Tibial artery (tissue), 4 donors: ENCODE data around the gene CLCC1.
A peak's percentile ranks its signal among the peaks of the same experiment; 100 is the strongest.
"Not testable (repeated sequence)": the region's sequence is repeated elsewhere in the genome, so short reads cannot be mapped to it uniquely, and the experiment has no call there.

Experiments used
- DNase-seq, 2 donors: peaks; one replicate each; pipeline ENCODE4 v3.0.0-alpha.2; 2019
- H3K27ac ChIP-seq, 2 donors: fragments of 200-600 bp; sonication (generic) in 1 of 2; 1 replicate in 1 of 2; 2 replicates in 1 of 2; pipeline ENCODE4 v1.5.1; 2018 to 2019; ENCODE audit warnings: mild to moderate bottlenecking in 1 of 2
- H3K27me3 ChIP-seq, 2 donors: fragments of 200-600 bp; sonication (generic) in 1 of 2; one replicate each; pipeline versions ENCODE4 v1.5.1 to v1.6.0; 2016 to 2019
- H3K36me3 ChIP-seq, 3 donors: fragments of 200-600 bp; sonication (generic) in 2 of 3; one replicate each; pipeline ENCODE4 v1.5.1; 2016 to 2019; ENCODE audit warnings: mild to moderate bottlenecking in 2 of 3
- H3K4me1 ChIP-seq, 4 donors: fragments of 200-600 bp; sonication (generic) in 2 of 4; 1 replicate in 3 of 4; 2 replicates in 1 of 4; pipeline ENCODE4 v1.5.1; 2016 to 2019
- H3K4me3 ChIP-seq, 2 donors: fragments of 200-600 bp; sonication (generic) in 1 of 2; 1 replicate in 1 of 2; 2 replicates in 1 of 2; pipeline ENCODE4 v1.5.1; 2018 to 2019; ENCODE audit warnings: mild to moderate bottlenecking in 2 of 2
- H3K9me3 ChIP-seq, 3 donors: fragments of 200-600 bp; sonication (generic) in 1 of 3; one replicate each; pipeline ENCODE4 v1.5.1; 2016 to 2019
- intact Hi-C: fragments of 100-400 bp; cut with DNase I; formaldehyde crosslinking; loops from one replicate; pipeline ENCODE4 v1.15.0; 2023; ENCODE audit warnings: low total_unique reads
- TF ChIP-seq, protein P1 (sequence below), 2 experiments: fragments of 200-600 bp in 1 of 2; fragments of 450-650 bp in 1 of 2; IDR thresholded peaks; one replicate each; pipeline ENCODE4 v1.5.1; 2017 to 2019; ENCODE audit warnings: antibody characterized with exemption in 2 of 2, mild to moderate bottlenecking in 1 of 2, moderate library complexity in 1 of 2

The CLCC1 gene

DNA sequence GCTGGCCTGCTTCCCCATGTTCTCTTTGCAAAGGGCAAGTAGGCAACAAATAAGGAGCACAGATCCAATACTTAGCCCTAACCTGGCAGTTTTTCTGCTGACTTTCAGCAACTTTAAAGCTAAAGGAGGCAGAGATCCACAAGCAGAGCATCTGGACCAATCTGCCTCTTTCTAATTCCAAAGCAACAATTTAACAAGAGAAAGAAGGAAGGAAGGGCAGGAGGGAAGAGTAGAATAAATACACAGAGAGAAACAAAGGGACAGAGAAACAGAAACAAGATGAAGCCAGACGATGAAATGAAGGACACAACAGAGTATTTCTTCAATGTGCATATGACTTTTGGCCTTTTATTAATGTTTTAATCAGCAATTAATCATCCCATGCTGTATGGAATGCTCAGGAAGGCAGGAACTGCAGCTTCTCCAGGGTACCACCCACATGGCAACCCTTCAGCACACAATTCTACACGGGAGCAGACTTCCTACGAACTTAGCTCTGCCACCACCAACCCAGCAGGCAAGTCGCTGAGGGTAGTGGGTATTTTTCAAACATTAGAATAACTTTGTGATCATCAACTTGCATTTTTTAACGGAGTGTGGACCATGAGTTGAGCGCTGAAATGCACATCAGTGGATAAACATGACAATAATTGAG, 15.3 kb downstream of the CLCC1 start:
- H3K4me1 ChIP-seq, result peaks cover 0 to 14% (median 6%) of the 10 kb centered on the region in 4 donors
- H3K9me3 ChIP-seq, result no peaks in the 10 kb centered on the region
- peak overlapping the region in 1 of 2 donors; percentile 3 for H3K27ac ChIP-seq
- H3K27me3 ChIP-seq, result no peaks in the 10 kb centered on the region
- H3K4me3 ChIP-seq, result no peak overlapping the region
- no peak for DNase-seq
- peaks cover 21 to 44% (median 41%) of the 10 kb centered on the region in 3 donors for H3K36me3 ChIP-seq
- intact Hi-C loops, result no loop called here
- TF ChIP-seq, protein P1, sequence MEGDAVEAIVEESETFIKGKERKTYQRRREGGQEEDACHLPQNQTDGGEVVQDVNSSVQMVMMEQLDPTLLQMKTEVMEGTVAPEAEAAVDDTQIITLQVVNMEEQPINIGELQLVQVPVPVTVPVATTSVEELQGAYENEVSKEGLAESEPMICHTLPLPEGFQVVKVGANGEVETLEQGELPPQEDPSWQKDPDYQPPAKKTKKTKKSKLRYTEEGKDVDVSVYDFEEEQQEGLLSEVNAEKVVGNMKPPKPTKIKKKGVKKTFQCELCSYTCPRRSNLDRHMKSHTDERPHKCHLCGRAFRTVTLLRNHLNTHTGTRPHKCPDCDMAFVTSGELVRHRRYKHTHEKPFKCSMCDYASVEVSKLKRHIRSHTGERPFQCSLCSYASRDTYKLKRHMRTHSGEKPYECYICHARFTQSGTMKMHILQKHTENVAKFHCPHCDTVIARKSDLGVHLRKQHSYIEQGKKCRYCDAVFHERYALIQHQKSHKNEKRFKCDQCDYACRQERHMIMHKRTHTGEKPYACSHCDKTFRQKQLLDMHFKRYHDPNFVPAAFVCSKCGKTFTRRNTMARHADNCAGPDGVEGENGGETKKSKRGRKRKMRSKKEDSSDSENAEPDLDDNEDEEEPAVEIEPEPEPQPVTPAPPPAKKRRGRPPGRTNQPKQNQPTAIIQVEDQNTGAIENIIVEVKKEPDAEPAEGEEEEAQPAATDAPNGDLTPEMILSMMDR (IDR thresholded peaks at IDR 0.05), result no peak

DNA sequence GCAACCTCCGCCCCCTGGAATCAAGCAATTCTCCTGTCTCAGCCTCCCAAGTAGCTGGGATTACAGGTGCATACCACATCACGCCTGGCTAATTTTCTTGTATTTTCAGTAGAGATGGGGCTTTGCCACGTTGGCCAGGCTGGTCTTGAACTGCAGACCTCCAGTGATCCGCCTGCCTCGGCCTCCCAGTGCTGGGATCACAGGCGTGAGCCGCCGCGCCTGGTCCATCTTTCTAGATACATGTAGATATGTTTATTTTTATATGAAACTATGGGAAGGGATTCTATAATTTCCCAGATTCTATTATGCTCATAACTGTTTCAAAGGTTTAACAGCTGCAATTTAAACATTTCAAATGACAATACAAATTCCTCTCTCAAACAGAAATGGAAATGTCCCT, 27.1 kb downstream of the CLCC1 start:
- H3K4me1 ChIP-seq, result no peaks in the 10 kb centered on the region
- intact Hi-C loops, result no loop called here
- H3K27me3 ChIP-seq, result no peaks in the 10 kb centered on the region
- TF ChIP-seq, protein P1 (IDR thresholded peaks at IDR 0.05), result no peak
- no peak overlapping the region for H3K4me3 ChIP-seq
- DNase-seq, result no peak
- no peak overlapping the region for H3K27ac ChIP-seq
- peaks cover 72 to 79% (median 79%) of the 10 kb centered on the region in 3 donors for H3K36me3 ChIP-seq
- H3K9me3 ChIP-seq, result no peaks in the 10 kb centered on the region

- Histone ChIP-seq H3K4me1 (no peaks in the 10 kb centered on the region), H3K27ac (no peak overlapping the region), H3K36me3 (peaks cover 82 to 93% (median 93%) of the 10 kb centered on the region in 3 donors), H3K9me3 (no peaks in the 10 kb centered on the region), H3K27me3 (no peaks in the 10 kb centered on the region), H3K4me3 (no peak overlapping the region)
- no peak for DNase-seq
- intact Hi-C loops, result no loop called here
- TF ChIP-seq, protein P1 (IDR thresholded peaks at IDR 0.05), result no peak
These were observed 29.3 kb downstream of the CLCC1 start for GRCh38 chr1:108933944-108934343.

DNA sequence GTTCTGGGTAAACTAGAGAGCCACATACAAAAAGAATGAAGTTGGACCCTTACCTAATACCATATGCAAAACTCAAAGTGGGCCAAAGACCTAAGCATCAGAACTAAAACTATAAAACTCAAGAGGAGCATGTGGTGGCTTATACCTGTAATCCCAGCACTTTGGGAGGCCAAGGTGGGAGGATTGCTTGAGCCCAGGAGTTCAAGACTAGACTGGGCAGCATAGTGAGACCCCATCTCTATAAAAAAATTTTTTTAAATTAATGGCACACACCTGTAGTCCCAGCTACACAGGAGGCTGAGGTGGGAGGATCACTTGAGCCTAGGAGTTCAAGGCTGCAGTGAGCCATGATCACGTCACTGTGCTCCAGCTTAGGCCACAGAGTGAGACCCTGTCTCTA, 35.7 kb downstream of the CLCC1 start:
- peaks cover 65 to 89% (median 78%) of the 10 kb centered on the region in 3 donors for H3K36me3 ChIP-seq
- H3K9me3 ChIP-seq, intact Hi-C loops, H3K4me1 ChIP-seq, H3K27ac ChIP-seq, H3K4me3 ChIP-seq, DNase-seq, H3K27me3 ChIP-seq: not testable (repeated sequence)

DNA sequence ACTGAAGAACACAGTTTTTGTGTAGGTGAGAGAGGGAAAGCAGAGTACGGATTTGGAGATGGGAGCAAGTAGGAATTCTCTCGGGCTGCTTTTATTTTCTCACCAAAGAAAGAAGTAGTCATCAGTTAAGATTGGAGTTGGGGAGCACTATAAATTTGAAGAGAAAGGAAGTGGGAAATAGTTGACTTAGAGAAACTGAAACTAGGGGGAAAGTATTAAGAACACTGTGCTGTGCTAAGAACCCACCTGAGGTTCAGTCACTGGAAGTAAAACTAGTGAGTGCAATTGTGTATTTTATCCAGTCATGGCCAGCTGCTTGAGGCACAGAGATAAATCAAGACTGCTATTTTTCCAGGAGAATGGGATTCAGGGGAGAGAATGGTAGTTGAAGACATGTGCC, 37.4 kb downstream of the CLCC1 start:
- Histone ChIP-seq H3K27me3 (no peaks in the 10 kb centered on the region), H3K36me3 (peaks cover 49 to 76% (median 62%) of the 10 kb centered on the region in 3 donors), H3K27ac (no peak overlapping the region), H3K4me1 (no peaks in the 10 kb centered on the region), H3K9me3 (no peaks in the 10 kb centered on the region), H3K4me3 (no peak overlapping the region)
- DNase-seq, result no peak
- intact Hi-C loops, result no loop called here
- TF ChIP-seq, protein P1 (IDR thresholded peaks at IDR 0.05), result no peak

DNA sequence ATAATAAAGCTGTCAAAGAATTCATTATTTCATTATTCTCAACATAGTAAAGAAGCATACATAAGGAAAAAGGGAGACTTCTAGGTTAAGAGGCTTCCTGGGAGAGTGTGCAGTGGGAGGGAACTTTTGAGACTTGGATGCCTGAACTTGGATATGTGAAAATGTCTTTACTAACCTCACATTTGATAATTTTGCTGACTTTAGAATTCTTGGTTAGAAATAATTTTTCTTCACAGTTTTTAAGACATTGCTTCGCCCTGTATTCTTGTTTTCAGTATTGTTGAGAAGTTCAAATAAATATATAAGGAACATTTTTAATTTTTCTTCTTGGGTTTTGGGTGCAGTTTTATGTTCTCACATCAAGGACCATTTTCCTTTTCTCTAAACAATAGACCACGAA, 46.5 kb downstream of the CLCC1 start:
- no peak for DNase-seq
- no peak overlapping the region for H3K27ac ChIP-seq
- no peak overlapping the region for H3K4me3 ChIP-seq
- TF ChIP-seq, protein P1 (IDR thresholded peaks at IDR 0.05), result no peak
- intact Hi-C loops, result no loop called here
- no peaks in the 10 kb centered on the region for H3K9me3 ChIP-seq
- H3K27me3 ChIP-seq, result no peaks in the 10 kb centered on the region
- no peaks in the 10 kb centered on the region for H3K36me3 ChIP-seq
- H3K4me1 ChIP-seq, result peaks cover 0 to 16% (median 0%) of the 10 kb centered on the region in 4 donors
